ENCODE measurements around the gene ETS2. TPM values are rescaled to one million over a fixed set of nuclear protein-coding genes. Genes with fewer than 3 reads are reported as not detected.
A peak's percentile ranks its signal among the peaks of the same experiment; 100 is the strongest.

ETS2 gene
- polyA plus RNA-seq, 3 donors from 2014 or later = 3.2 to 7.3 (median 4.2) TPM

DNA sequence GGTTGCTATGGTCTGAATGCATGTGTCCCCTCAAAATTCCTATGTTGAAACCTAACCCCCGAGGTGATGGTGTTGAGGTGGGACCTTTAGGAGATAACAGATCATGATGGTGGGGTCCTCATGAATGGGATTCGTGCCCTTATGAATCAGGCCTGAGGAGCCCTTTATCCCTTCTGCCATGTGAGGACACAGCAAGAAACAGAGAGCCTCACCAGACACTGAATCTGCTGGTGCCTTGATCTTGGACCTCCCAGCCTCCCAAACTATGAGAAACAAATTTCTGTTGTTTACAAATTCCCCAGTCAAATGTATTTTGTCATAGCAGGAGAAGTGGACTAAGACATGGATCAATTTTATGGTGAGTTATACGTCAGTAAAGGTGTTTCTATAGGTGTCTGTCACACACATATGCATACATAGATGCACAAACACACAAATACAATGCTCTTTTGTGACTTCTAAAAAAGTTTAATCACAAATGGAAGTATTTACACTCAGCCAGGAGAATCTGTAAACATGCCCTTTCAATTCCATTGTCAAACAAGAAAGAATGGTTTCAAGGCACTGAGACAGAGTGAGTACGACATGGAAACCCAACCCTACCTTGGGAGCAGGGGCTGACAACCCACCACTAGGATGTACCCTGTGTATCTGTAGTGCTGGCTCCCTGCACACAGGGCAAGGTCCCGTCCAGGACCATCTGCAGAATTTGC, 5.5 kb upstream of the ETS2 start:
- H3K9me3 Mint-ChIP-seq = no peaks in the 10 kb centered on the region
- no peak overlapping the region for H3K27ac Mint-ChIP-seq
- peaks cover 6 to 8% of the 10 kb centered on the region in 2 donors for H3K4me1 Mint-ChIP-seq
- no peak for DNase-seq
- peaks cover 2 to 14% (median 10%) of the 10 kb centered on the region in 3 donors for H3K27me3 Mint-ChIP-seq (ENCODE audit: low read depth in 3 of 3)
- no peaks in the 10 kb centered on the region for H3K36me3 Mint-ChIP-seq
- H3K4me3 Mint-ChIP-seq = no peak overlapping the region

GRCh38 chr21:38800924-38801744, 4.6 kb upstream of the ETS2 start:
- DNase-seq = no peak
- H3K27me3 Mint-ChIP-seq (ENCODE audit: low read depth in 3 of 3) = peaks cover 2 to 9% (median 8%) of the 10 kb centered on the region in 3 donors
- no peak overlapping the region for H3K4me3 Mint-ChIP-seq
- no peak overlapping the region for H3K27ac Mint-ChIP-seq
- H3K4me1 Mint-ChIP-seq = peaks cover 6 to 8% of the 10 kb centered on the region in 2 donors
- H3K9me3 Mint-ChIP-seq = no peaks in the 10 kb centered on the region
- H3K36me3 Mint-ChIP-seq = no peaks in the 10 kb centered on the region

GRCh38 chr21:38802050-38803026, 3.4 kb upstream of the ETS2 start:
- Mint-ChIP-seq H3K4me1 (peaks cover 12 to 18% of the 10 kb centered on the region in 2 donors), H3K27ac (no peak overlapping the region), H3K36me3 (no peaks in the 10 kb centered on the region), H3K9me3 (no peaks in the 10 kb centered on the region), H3K4me3 (no peak overlapping the region), H3K27me3 (ENCODE audit: low read depth in 3 of 3) (peaks cover 2 to 8% (median 3%) of the 10 kb centered on the region in 3 donors)
- DNase-seq = no peak

DNA sequence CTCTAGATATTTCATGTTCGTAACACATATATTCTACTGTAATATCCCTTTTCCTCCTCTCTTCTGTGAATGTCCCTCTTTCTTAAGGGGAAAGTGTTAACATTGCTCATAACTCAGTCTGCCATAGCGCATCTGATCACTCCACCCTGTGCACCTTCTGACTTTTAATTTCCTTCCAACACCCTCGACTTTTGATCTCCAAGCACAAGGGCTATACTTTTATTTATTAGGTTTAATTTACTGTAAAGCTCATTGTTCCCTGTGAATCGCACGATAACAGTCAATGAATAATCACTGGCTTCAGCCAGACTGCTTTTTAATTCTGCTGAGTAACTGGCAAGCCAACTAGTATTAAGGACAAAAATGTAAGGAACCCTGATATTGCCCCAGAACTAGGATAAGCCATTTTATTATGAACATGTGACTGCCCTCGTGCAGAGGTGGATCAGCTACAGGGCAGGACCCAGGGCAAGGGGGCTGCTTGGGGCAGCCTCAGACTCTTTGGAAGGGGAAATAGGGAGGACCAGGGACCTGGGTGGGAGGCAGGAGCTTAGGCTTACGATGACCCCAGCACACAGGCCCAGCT, 2.6 kb upstream of the ETS2 start:
- H3K4me3 Mint-ChIP-seq = no peak overlapping the region
- H3K4me1 Mint-ChIP-seq = peaks cover 13 to 24% of the 10 kb centered on the region in 2 donors
- peaks cover 3 to 8% (median 3%) of the 10 kb centered on the region in 3 donors for H3K27me3 Mint-ChIP-seq (ENCODE audit: low read depth in 3 of 3)
- H3K9me3 Mint-ChIP-seq = no peaks in the 10 kb centered on the region
- no peak overlapping the region for H3K27ac Mint-ChIP-seq
- H3K36me3 Mint-ChIP-seq = no peaks in the 10 kb centered on the region
- DNase-seq = no peak

- Mint-ChIP-seq H3K27ac (peak overlapping the region in 1 of 6 donors; percentile 40), H3K27me3 (ENCODE audit: low read depth in 3 of 3) (peaks cover 4 to 11% (median 5%) of the 10 kb centered on the region in 3 donors), H3K9me3 (no peaks in the 10 kb centered on the region), H3K36me3 (no peaks in the 10 kb centered on the region), H3K4me1 (peaks cover 13 to 24% of the 10 kb centered on the region in 2 donors), H3K4me3 (peak overlapping the region; percentile 79 to 89 (median 85))
- DNase-seq = no peak
Measured at GRCh38 chr21:38804030-38804788, 1.5 kb upstream of the ETS2 start.

- Mint-ChIP-seq H3K27me3 (ENCODE audit: low read depth in 3 of 3) (peaks cover 3 to 11% (median 5%) of the 10 kb centered on the region in 3 donors), H3K9me3 (no peaks in the 10 kb centered on the region), H3K36me3 (peaks cover 0 to under 1% (median 0%) of the 10 kb centered on the region in 3 donors), H3K27ac (peak overlapping the region in 1 of 6 donors; percentile 40), H3K4me3 (peak overlapping the region; percentile 79 to 89 (median 85)), H3K4me1 (peaks cover 13 to 24% of the 10 kb centered on the region in 2 donors)
- DNase-seq = peak in 1 of 3 donors; percentile 8
Measured at GRCh38 chr21:38804789-38805327, 871 bp upstream of the ETS2 start.

GRCh38 chr21:38806153-38806941, 618 bp downstream of the ETS2 start:
- Mint-ChIP-seq H3K27ac (peak overlapping the region in 5 of 6 donors; percentile 24 to 67 (median 56)), H3K4me3 (peak overlapping the region; percentile 81 to 92 (median 89)), H3K9me3 (no peaks in the 10 kb centered on the region), H3K27me3 (ENCODE audit: low read depth in 3 of 3) (peaks cover 3 to 7% (median 5%) of the 10 kb centered on the region in 3 donors), H3K4me1 (peaks cover 13 to 24% of the 10 kb centered on the region in 2 donors), H3K36me3 (peaks cover 0 to 10% (median 0%) of the 10 kb centered on the region in 3 donors)
- DNase-seq = peak; percentile 13 to 38 (median 22)

DNA sequence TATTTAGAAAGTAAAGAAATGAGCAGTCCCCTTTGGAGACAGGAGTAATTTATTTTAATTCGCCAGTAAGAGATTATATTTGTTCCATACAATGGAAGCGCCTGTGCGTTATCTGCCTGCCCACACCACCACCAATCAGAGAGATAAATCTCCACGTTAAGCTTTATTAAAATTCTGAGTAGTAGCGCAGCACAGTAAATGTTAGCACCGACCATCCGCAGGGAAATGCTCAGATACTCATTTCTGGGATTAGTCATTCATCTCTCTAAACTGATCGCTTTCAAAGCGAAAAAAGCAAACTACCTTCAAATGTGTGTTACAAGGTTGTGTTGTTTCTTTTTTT, 1.2 kb downstream of the ETS2 start:
- DNase-seq = no peak
- Mint-ChIP-seq H3K27ac (peak overlapping the region in 4 of 6 donors; percentile 31 to 59 (median 46)), H3K4me3 (peak overlapping the region; percentile 81 to 92 (median 89)), H3K27me3 (ENCODE audit: low read depth in 3 of 3) (peaks cover 3 to 5% (median 3%) of the 10 kb centered on the region in 3 donors), H3K9me3 (no peaks in the 10 kb centered on the region), H3K4me1 (peaks cover 13 to 24% of the 10 kb centered on the region in 2 donors), H3K36me3 (peaks cover 0 to 15% (median 0%) of the 10 kb centered on the region in 3 donors)

- Mint-ChIP-seq H3K9me3 (no peaks in the 10 kb centered on the region), H3K27me3 (ENCODE audit: low read depth in 3 of 3) (peaks cover 1 to 3% (median 2%) of the 10 kb centered on the region in 3 donors), H3K4me1 (peaks cover 13 to 24% of the 10 kb centered on the region in 2 donors), H3K36me3 (peaks cover 0 to 15% (median 0%) of the 10 kb centered on the region in 3 donors), H3K27ac (no peak overlapping the region), H3K4me3 (peak overlapping the region; percentile 81 to 92 (median 89))
- DNase-seq = no peak
Measured at GRCh38 chr21:38807441-38807871, 1.7 kb downstream of the ETS2 start.

GRCh38 chr21:38807986-38808385, 2.3 kb downstream of the ETS2 start:
- DNase-seq = no peak
- peaks cover 1 to 3% (median 2%) of the 10 kb centered on the region in 3 donors for H3K27me3 Mint-ChIP-seq (ENCODE audit: low read depth in 3 of 3)
- H3K27ac Mint-ChIP-seq = no peak overlapping the region
- H3K36me3 Mint-ChIP-seq = peaks cover 0 to 19% (median 3%) of the 10 kb centered on the region in 3 donors
- peaks cover 13 to 24% of the 10 kb centered on the region in 2 donors for H3K4me1 Mint-ChIP-seq
- H3K4me3 Mint-ChIP-seq = peak overlapping the region in 4 of 5 donors; percentile 7 to 89 (median 18)
- H3K9me3 Mint-ChIP-seq = no peaks in the 10 kb centered on the region

- H3K27ac Mint-ChIP-seq = no peak overlapping the region
- peaks cover 13 to 24% of the 10 kb centered on the region in 2 donors for H3K4me1 Mint-ChIP-seq
- H3K27me3 Mint-ChIP-seq (ENCODE audit: low read depth in 3 of 3) = peaks cover 1 to 3% (median 2%) of the 10 kb centered on the region in 3 donors
- H3K9me3 Mint-ChIP-seq = no peaks in the 10 kb centered on the region
- H3K4me3 Mint-ChIP-seq = no peak overlapping the region
- peaks cover 8 to 28% (median 9%) of the 10 kb centered on the region in 3 donors for H3K36me3 Mint-ChIP-seq
- no peak for DNase-seq
Measured at GRCh38 chr21:38809198-38809878, 3.6 kb downstream of the ETS2 start.
